Adrenal gland (tissue), 5 donors: ENCODE data around the gene PPP1R9B.

Source experiments
- CTCF ChIP-seq, 6 experiments: fragments of 450-650 bp in 4 of 6; fragments of 200-600 bp in 2 of 6; sonication (generic) in 1 of 6; IDR thresholded peaks; 1 replicate in 5 of 6; 2 replicates in 1 of 6; pipeline versions ENCODE4 v1.5.1 to v1.8.0; 2016 to 2021; ENCODE audit warnings: antibody characterized with exemption in 6 of 6, mild to moderate bottlenecking in 2 of 6, moderate library complexity in 1 of 6
- POLR2A ChIP-seq, 2 donors: fragments of 450-650 bp; IDR thresholded peaks; one replicate each; pipeline ENCODE4 v1.6.1; 2017; ENCODE audit warnings: antibody characterized with exemption in 2 of 2, mild to moderate bottlenecking in 2 of 2, moderate library complexity in 1 of 2
- donor health status: DM: no; HTN: no; CAD: no.

GRCh38 chr17:50171371-50172071 lies 21.0 kb upstream of the PPP1R9B start:
- TF ChIP-seq POLR2A (IDR thresholded peaks at IDR 0.05) (no peak), CTCF (IDR thresholded peaks at IDR 0.05) (no peak)
